H9 (cell line): ENCODE measurements around the gene PLXNA4. TPM values are rescaled to one million over a fixed set of nuclear protein-coding genes. Genes with fewer than 3 reads are reported as not detected.

Experiments used
- DNase-seq: peaks from one replicate; pipeline ENCODE4 v3.0.0-alpha.2; 2017
- H2AFZ ChIP-seq: one replicate; pipeline ENCODE4 v1.6.1; 2013; ENCODE audit warnings: mild to moderate bottlenecking, low read length, control low read depth, moderate library complexity
- H2AK5ac ChIP-seq: 2 replicates; pipeline ENCODE4 v1.6.1; 2013; ENCODE audit warnings: low read length, control low read depth, mixed read lengths; ENCODE audit not compliant: insufficient read length
- H2BK120ac ChIP-seq: one replicate; pipeline ENCODE4 v1.6.1; 2013; ENCODE audit warnings: low read depth, mild to moderate bottlenecking, low read length, control low read depth, inconsistent platforms; ENCODE audit not compliant: poor library complexity, severe bottlenecking
- H2BK12ac ChIP-seq: 2 replicates; pipeline ENCODE4 v1.6.1; 2013; ENCODE audit warnings: low read length, control low read depth, mixed read lengths, low read depth; ENCODE audit not compliant: insufficient read length
- H2BK15ac ChIP-seq: 2 replicates; pipeline ENCODE4 v1.6.1; 2013; ENCODE audit warnings: low read depth, low read length, control low read depth
- H2BK20ac ChIP-seq: one replicate; pipeline ENCODE4 v1.6.1; 2013; ENCODE audit warnings: low read depth, mild to moderate bottlenecking, low read length, control low read depth, inconsistent platforms; ENCODE audit not compliant: poor library complexity, severe bottlenecking
- H2BK5ac ChIP-seq: 2 replicates; pipeline ENCODE4 v1.6.1; 2013; ENCODE audit warnings: low read length, control low read depth, mixed read lengths; ENCODE audit not compliant: insufficient read length
- H3K14ac ChIP-seq: 2 replicates; pipeline ENCODE4 v1.6.1; 2013; ENCODE audit warnings: low read length, control low read depth; ENCODE audit not compliant: insufficient read depth
- H3K18ac ChIP-seq: 2 replicates; pipeline ENCODE4 v1.6.1; 2013; ENCODE audit warnings: low read depth, mild to moderate bottlenecking, mixed read lengths, low read length, control low read depth; ENCODE audit not compliant: insufficient read length
- H3K23ac ChIP-seq: 2 replicates; pipeline ENCODE4 v1.6.1; 2013; ENCODE audit warnings: low read length, control low read depth, mixed read lengths, low read depth; ENCODE audit not compliant: insufficient read length
- H3K23me2 ChIP-seq: 2 replicates; pipeline ENCODE4 v1.6.1; 2013; ENCODE audit warnings: low read depth, mild to moderate bottlenecking, mixed read lengths, low read length, control low read depth; ENCODE audit not compliant: insufficient read length, poor library complexity, severe bottlenecking
- H3K27ac ChIP-seq: 2 replicates; pipeline ENCODE4 v1.5.1; 2013; ENCODE audit warnings: low read length, control low read depth, mixed read lengths, low read depth; ENCODE audit not compliant: insufficient read length
- H3K27me3 ChIP-seq: 2 replicates; pipeline ENCODE4 v1.6.1; 2013; ENCODE audit warnings: low read length, control low read depth, inconsistent platforms; ENCODE audit not compliant: insufficient read depth
- H3K4ac ChIP-seq: 2 replicates; pipeline ENCODE4 v1.6.1; 2013; ENCODE audit warnings: low read depth, mild to moderate bottlenecking, control low read depth, inconsistent platforms, low read length, moderate library complexity
- H3K4me1 ChIP-seq: 2 replicates; pipeline ENCODE4 v1.6.1; 2013; ENCODE audit warnings: low read length, control low read depth, inconsistent platforms; ENCODE audit not compliant: insufficient read depth
- H3K4me2 ChIP-seq: 2 replicates; pipeline ENCODE4 v1.6.1; 2013; ENCODE audit warnings: low read length, control low read depth, mixed read lengths; ENCODE audit not compliant: insufficient read length, insufficient read depth
- H3K56ac ChIP-seq: 2 replicates; pipeline ENCODE4 v1.6.1; 2013; ENCODE audit warnings: low read depth, mild to moderate bottlenecking, mixed read lengths, low read length, control low read depth; ENCODE audit not compliant: insufficient read length
- H3K79me1 ChIP-seq: 2 replicates; pipeline ENCODE4 v1.6.1; 2013; ENCODE audit warnings: low read depth, mild to moderate bottlenecking, moderate library complexity, low read length, control low read depth, inconsistent platforms; ENCODE audit not compliant: insufficient read depth, poor library complexity, severe bottlenecking
- H3K79me2 ChIP-seq: 2 replicates; pipeline ENCODE4 v1.6.1; 2013; ENCODE audit warnings: low read length, control low read depth, inconsistent platforms; ENCODE audit not compliant: insufficient read depth
- H3K9ac ChIP-seq: 2 replicates; pipeline ENCODE4 v1.6.1; 2013; ENCODE audit warnings: low read length, control low read depth, mixed read lengths; ENCODE audit not compliant: insufficient read length; ENCODE audit errors: extremely low read depth
- H3K9me3 ChIP-seq: one replicate; pipeline ENCODE4 v1.6.1; 2013; ENCODE audit warnings: low read depth, low read length, inconsistent platforms; ENCODE audit not compliant: control insufficient read depth
- H3T11ph ChIP-seq: one replicate; pipeline ENCODE4 v1.6.1; 2013; ENCODE audit warnings: mild to moderate bottlenecking, low read length, control low read depth, inconsistent platforms
- H4K20me1 ChIP-seq: one replicate; pipeline ENCODE4 v1.6.1; 2013; ENCODE audit not compliant: control insufficient read depth, insufficient read length, insufficient read depth
- H4K5ac ChIP-seq: 2 replicates; pipeline ENCODE4 v1.6.1; 2013; ENCODE audit warnings: low read depth, mild to moderate bottlenecking, mixed read lengths, low read length, control low read depth; ENCODE audit not compliant: insufficient read length
- H4K8ac ChIP-seq: replicated peaks from 2 replicates; pipeline ENCODE4 v1.6.1; 2013; ENCODE audit warnings: low read length, control low read depth, mixed read lengths, low read depth; ENCODE audit not compliant: insufficient read length
- H4K91ac ChIP-seq: 2 replicates; pipeline ENCODE4 v1.6.1; 2013; ENCODE audit warnings: low read depth, mild to moderate bottlenecking, moderate library complexity, mixed read lengths, low read length, control low read depth; ENCODE audit not compliant: insufficient read length
- H3K27ac Mint-ChIP-seq, 3 experiments: 2 replicates in 2 of 3; 3 replicates in 1 of 3; pipeline ENCODE4 v1.8.0; 2020 to 2021; ENCODE audit warnings: mixed read lengths in 3 of 3, mild to moderate bottlenecking in 1 of 3, moderate library complexity in 1 of 3
- H3K27me3 Mint-ChIP-seq: 2 replicates; pipeline ENCODE4 v1.8.0; 2021; ENCODE audit warnings: low read depth, mild to moderate bottlenecking, moderate library complexity, mixed read lengths
- H3K36me3 Mint-ChIP-seq, 3 experiments: 2 replicates in 2 of 3; 3 replicates in 1 of 3; pipeline ENCODE4 v1.8.0; 2020 to 2021; ENCODE audit warnings: low read depth in 3 of 3, mixed read lengths in 3 of 3; ENCODE audit not compliant: insufficient read depth in 1 of 3
- H3K4me1 Mint-ChIP-seq, 2 experiments: 2 replicates each; pipeline ENCODE4 v1.8.0; 2020; ENCODE audit warnings: mixed read lengths in 2 of 2
- H3K4me3 Mint-ChIP-seq, 2 experiments: 2 replicates in 1 of 2; 3 replicates in 1 of 2; pipeline ENCODE4 v1.8.0; 2020 to 2021; ENCODE audit warnings: mild to moderate bottlenecking in 2 of 2, mixed read lengths in 2 of 2, moderate library complexity in 1 of 2
- H3K9me3 Mint-ChIP-seq, 2 experiments: 2 replicates in 1 of 2; 3 replicates in 1 of 2; pipeline ENCODE4 v1.8.0; 2020; ENCODE audit warnings: mild to moderate bottlenecking in 2 of 2, mixed read lengths in 2 of 2, moderate library complexity in 1 of 2
- WGBS: extraction: QIAGEN DNeasy Blood & Tissue Kit; methylation state at CpG from one replicate; pipeline ENCODE4 v1.1.7; 2013; ENCODE audit warnings: missing lambda C conversion rate, low lambda C conversion rate, mixed read lengths; ENCODE audit not compliant: insufficient read length; ENCODE audit errors: extremely low coverage; 5-methylcytosine and 5-hydroxymethylcytosine counted together
- total RNA-seq: library from RNA; stranded (reverse); gene quantifications from 2 replicates; pipeline ENCODE4 v1.2.1, GENCODE V29; 2021
- TF ChIP-seq, protein P1 (sequence below): fragments of 200-600 bp; sonication (generic); conservative IDR thresholded peaks from 3 replicates; pipeline ENCODE4 v1.8.0; 2021; ENCODE audit warnings: antibody characterized with exemption, mild to moderate bottlenecking

PLXNA4 gene
- total RNA-seq, 1 experiment from 2014 or later, result 0.35 TPM

GRCh38 chr7:132226046-132226956 is 350.0 kb downstream of the PLXNA4 start:
- no peak overlapping the region for H3K14ac ChIP-seq
- no peak overlapping the region for H3K4ac ChIP-seq
- H3K4me1 ChIP-seq, result no peaks in the 10 kb centered on the region; the same call in 1 of the 2 replicates
- no peaks in the 10 kb centered on the region for H3K79me1 ChIP-seq
- no peak overlapping the region for H2BK20ac ChIP-seq
- H3K27me3 Mint-ChIP-seq, result peaks cover 22% of the 10 kb centered on the region
- H3K18ac ChIP-seq, result no peak overlapping the region
- H3K4me3 Mint-ChIP-seq, result no peak overlapping the region
- H3K23ac ChIP-seq, result no peak overlapping the region
- H2AK5ac ChIP-seq, result no peak overlapping the region
- H2BK5ac ChIP-seq, result no peak overlapping the region
- peaks cover 9 to 19% of the 10 kb centered on the region in 2 experiments for H3K4me1 Mint-ChIP-seq
- H4K20me1 ChIP-seq, result no peaks in the 10 kb centered on the region
- no peak overlapping the region for H4K8ac ChIP-seq
- WGBS, result no CpG with 5 or more reads among the region's 11 CpGs
- H3K23me2 ChIP-seq, result no peaks in the 10 kb centered on the region
- H3K9me3 ChIP-seq, result no peaks in the 10 kb centered on the region
- H2AFZ ChIP-seq, result no peak overlapping the region
- no peaks in the 10 kb centered on the region; a peak in 3 of 7 replicates for H3K36me3 Mint-ChIP-seq
- TF ChIP-seq, protein P1, sequence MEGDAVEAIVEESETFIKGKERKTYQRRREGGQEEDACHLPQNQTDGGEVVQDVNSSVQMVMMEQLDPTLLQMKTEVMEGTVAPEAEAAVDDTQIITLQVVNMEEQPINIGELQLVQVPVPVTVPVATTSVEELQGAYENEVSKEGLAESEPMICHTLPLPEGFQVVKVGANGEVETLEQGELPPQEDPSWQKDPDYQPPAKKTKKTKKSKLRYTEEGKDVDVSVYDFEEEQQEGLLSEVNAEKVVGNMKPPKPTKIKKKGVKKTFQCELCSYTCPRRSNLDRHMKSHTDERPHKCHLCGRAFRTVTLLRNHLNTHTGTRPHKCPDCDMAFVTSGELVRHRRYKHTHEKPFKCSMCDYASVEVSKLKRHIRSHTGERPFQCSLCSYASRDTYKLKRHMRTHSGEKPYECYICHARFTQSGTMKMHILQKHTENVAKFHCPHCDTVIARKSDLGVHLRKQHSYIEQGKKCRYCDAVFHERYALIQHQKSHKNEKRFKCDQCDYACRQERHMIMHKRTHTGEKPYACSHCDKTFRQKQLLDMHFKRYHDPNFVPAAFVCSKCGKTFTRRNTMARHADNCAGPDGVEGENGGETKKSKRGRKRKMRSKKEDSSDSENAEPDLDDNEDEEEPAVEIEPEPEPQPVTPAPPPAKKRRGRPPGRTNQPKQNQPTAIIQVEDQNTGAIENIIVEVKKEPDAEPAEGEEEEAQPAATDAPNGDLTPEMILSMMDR, result no peak
- H2BK15ac ChIP-seq, result no peak overlapping the region
- H3K27ac Mint-ChIP-seq, result no peak overlapping the region
- no peak overlapping the region for H3K27ac ChIP-seq
- H3K56ac ChIP-seq, result no peak overlapping the region
- no peak for DNase-seq
- H4K5ac ChIP-seq, result no peak overlapping the region
- H3K27me3 ChIP-seq, result no peaks in the 10 kb centered on the region
- no peak overlapping the region for H4K91ac ChIP-seq
- H3T11ph ChIP-seq, result no peak overlapping the region
- H3K79me2 ChIP-seq, result no peaks in the 10 kb centered on the region
- H3K4me2 ChIP-seq, result no peak overlapping the region
- H2BK12ac ChIP-seq, result no peak overlapping the region
- no peak overlapping the region for H2BK120ac ChIP-seq
- no peak overlapping the region for H3K9ac ChIP-seq
- no peaks in the 10 kb centered on the region for H3K9me3 Mint-ChIP-seq
